ENCODE data around the gene DELE1. TPM values are rescaled to one million over a fixed set of nuclear protein-coding genes. Genes with fewer than 3 reads are reported as not detected.
"Not testable (repeated sequence)": the region's sequence is repeated elsewhere in the genome, so short reads cannot be mapped to it uniquely, and the experiment has no call there.

Gene DELE1
- total RNA-seq, 2 donors from 2014 or later: 69.2 to 69.4 TPM

- Histone ChIP-seq H3K9me3 (no peaks in the 10 kb centered on the region), H3K36me3 (no peaks in the 10 kb centered on the region), H3K27ac (no peak overlapping the region), H3K9ac (ENCODE audit: low read depth in 2 of 2, low read length in 2 of 2) (no peak overlapping the region), H3K4me3 (no peak overlapping the region), H3K4me1 (no peaks in the 10 kb centered on the region), H3K27me3 (peaks cover 13% of the 10 kb centered on the region)
- intact Hi-C loops (cut with DNase I): loop anchor here (5.0 kb wide), 1 partner anchor 125 kb away; no protein-coding TSS in a partner anchor
- no peak for DNase-seq
- TF ChIP-seq CTCF (IDR thresholded peaks at IDR 0.05): no peak
These were observed 41.0 kb upstream of the DELE1 start for GRCh38 chr5:141882594-141883183.

- H3K27ac ChIP-seq: no peak overlapping the region
- H3K4me1 ChIP-seq: no peaks in the 10 kb centered on the region
- no peak for DNase-seq
- H3K36me3 ChIP-seq: no peaks in the 10 kb centered on the region
- intact Hi-C loops (cut with DNase I): loop anchor here (5.0 kb wide), 1 partner anchor 126 kb away; no protein-coding TSS in a partner anchor
- no peaks in the 10 kb centered on the region for H3K9me3 ChIP-seq
- no peak overlapping the region for H3K9ac ChIP-seq (ENCODE audit: low read depth in 2 of 2, low read length in 2 of 2)
- no peak overlapping the region for H3K4me3 ChIP-seq
- TF ChIP-seq CTCF (IDR thresholded peaks at IDR 0.05): no peak
- peaks cover 13% of the 10 kb centered on the region for H3K27me3 ChIP-seq
These were observed 40.3 kb upstream of the DELE1 start for GRCh38 chr5:141883184-141883891.

- DNase-seq: no peak
- Histone ChIP-seq H3K9me3 (no peaks in the 10 kb centered on the region), H3K27ac (no peak overlapping the region), H3K27me3 (peaks cover 13% of the 10 kb centered on the region), H3K9ac (ENCODE audit: low read depth in 2 of 2, low read length in 2 of 2) (no peak overlapping the region), H3K36me3 (no peaks in the 10 kb centered on the region), H3K4me3 (no peak overlapping the region), H3K4me1 (no peaks in the 10 kb centered on the region)
- no peak for TF ChIP-seq CTCF (IDR thresholded peaks at IDR 0.05)
- intact Hi-C loops (cut with DNase I): loop anchor here (5.0 kb wide), 1 partner anchor 127 kb away; no protein-coding TSS in a partner anchor
These were observed 39.8 kb upstream of the DELE1 start for GRCh38 chr5:141883892-141884318.

- intact Hi-C loops (cut with DNase I): loop anchor here (2.0 kb wide), 1 partner anchor 71 kb away; no protein-coding TSS in a partner anchor
- no peak overlapping the region for H3K4me3 ChIP-seq
- H3K4me1 ChIP-seq: no peaks in the 10 kb centered on the region
- no peak overlapping the region for H3K9ac ChIP-seq (ENCODE audit: low read depth in 2 of 2, low read length in 2 of 2)
- no peaks in the 10 kb centered on the region for H3K9me3 ChIP-seq
- DNase-seq: no peak
- no peaks in the 10 kb centered on the region for H3K27me3 ChIP-seq
- H3K36me3 ChIP-seq: no peaks in the 10 kb centered on the region
- H3K27ac ChIP-seq: no peak overlapping the region
- no peak for TF ChIP-seq CTCF (IDR thresholded peaks at IDR 0.05)
These were observed 34.3 kb upstream of the DELE1 start for GRCh38 chr5:141889282-141889871.

GRCh38 chr5:141890429-141890828 lies 33.2 kb upstream of the DELE1 start:
- H3K4me1 ChIP-seq; H3K4me3 ChIP-seq; H3K9me3 ChIP-seq; intact Hi-C loops (cut with DNase I); H3K36me3 ChIP-seq; DNase-seq; H3K27me3 ChIP-seq; H3K9ac ChIP-seq (ENCODE audit: low read depth in 2 of 2, low read length in 2 of 2); H3K27ac ChIP-seq: not testable (repeated sequence)

Data from colonic mucosa (tissue), 4 donors.